HG02981 (cell line): ENCODE data around the gene EIF2S1.
"Not testable (repeated sequence)": the region's sequence is repeated elsewhere in the genome, so short reads cannot be mapped to it uniquely, and the experiment has no call there.

ENCODE experiments used
- ATAC-seq: cut with Tn5 transposase; IDR thresholded peaks from one replicate; pipeline ENCODE4 v1.9.1; 2021; ENCODE audit warnings: mild to moderate bottlenecking, moderate library complexity; ENCODE audit not compliant: unreplicated experiment

Gene EIF2S1

DNA sequence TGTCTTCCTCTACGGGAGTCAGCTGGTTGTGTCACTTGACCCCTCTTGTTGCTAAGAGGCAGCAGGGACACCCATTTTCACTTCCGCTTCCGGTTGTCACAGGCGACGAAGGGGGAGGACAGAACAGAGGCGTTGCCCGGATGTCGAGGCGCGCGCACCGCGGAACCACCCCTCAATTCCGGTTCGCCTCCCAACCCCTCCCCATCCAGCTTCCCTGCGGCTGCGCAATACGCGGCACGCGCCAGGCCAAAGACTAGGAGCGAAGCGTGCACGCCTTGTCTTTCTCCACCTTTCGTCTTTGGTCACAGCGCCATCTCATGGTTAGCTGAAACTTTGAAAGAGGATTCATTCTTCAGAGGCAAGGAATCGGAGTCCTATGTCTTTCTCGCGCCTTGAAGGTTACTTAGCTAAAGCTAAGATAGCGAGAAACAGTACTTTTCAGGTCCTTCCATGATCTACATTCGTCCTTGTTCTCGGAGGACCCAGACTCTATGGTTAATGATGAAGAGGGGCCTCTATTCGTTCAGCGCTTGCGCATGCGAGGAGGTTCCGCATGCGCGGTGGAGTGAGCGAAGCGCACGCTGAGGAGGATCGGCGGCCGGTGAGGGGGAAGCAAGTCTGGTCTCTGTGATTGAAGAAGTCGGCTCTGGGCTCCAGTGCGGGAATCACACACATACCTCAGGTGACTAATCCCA is at the start of gene EIF2S1, which contains the start of gene ATP6V1D:
Gene EIF2S1 (plus strand): TSS at position 554 of the 695 bp plus-strand sequence. CDS start 4,440 bp downstream, outside the sequence.
Gene ATP6V1D (minus strand): TSS at position 30 of the 695 bp plus-strand sequence. CDS start 106 bp downstream, outside the sequence.
- peak; percentile 91 for ATAC-seq

- no peak for ATAC-seq
Observed at GRCh38 chr14:67311868-67312267, 48.3 kb upstream of the EIF2S1 start.

DNA sequence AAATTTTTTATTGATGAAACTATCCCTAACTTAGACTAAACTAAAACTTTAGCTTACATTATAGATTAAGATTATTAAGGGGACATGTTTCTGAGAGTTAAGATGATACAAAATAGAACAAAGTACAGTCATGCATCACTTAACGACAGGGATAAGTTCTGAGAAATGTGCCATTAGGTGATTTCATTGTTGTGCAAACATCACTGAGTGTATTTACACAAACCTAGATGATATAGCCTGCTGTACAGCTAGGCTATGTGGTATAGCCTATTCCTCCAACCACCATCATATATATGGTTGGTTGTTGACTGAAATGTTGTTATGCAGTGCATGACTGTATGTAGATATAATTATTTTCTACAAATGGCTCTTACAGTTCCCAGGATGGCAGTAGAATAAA is 47.0 kb upstream of the EIF2S1 start:
- ATAC-seq: no peak

GRCh38 chr14:67317822-67318221 is 42.3 kb upstream of the EIF2S1 start:
- ATAC-seq: no peak

DNA sequence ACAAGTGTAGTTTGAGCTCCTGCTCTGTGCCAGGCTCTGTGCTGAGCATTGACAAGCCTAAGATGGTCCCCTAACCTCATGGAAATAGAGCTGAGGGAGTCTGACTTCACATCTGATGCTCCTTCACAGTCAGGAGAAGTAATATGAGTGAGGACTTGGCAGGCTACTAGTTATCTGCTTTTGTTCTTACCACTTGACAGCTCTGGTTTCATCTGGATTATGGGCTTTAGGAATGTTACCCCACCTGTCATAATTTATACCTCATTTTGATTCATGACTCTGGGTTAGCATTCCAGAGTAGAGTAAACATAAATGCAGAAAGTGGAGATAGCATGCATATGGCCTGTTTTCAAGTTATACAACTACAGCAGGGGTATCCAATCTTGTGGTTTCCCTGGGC is 41.0 kb upstream of the EIF2S1 start:
- no peak for ATAC-seq

DNA sequence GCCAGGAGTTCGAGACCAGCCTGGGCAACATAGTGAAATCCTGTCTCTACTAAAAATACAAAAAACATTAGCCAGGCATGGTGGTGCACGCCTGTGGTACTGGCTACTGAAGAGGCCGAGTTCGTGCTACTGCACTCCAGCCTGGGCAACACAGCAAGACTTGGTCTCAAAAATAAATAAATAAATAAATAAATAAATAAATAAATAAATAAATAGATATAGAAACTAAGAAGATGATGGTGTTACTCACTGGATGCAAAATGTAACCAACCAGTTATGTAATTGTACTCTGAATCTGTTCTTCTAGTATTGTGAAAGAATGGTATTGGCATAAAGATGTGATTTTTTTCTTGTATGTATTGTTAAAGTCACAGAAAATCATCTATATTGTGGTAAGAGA is 30.5 kb upstream of the EIF2S1 start:
- ATAC-seq: not testable (repeated sequence)

DNA sequence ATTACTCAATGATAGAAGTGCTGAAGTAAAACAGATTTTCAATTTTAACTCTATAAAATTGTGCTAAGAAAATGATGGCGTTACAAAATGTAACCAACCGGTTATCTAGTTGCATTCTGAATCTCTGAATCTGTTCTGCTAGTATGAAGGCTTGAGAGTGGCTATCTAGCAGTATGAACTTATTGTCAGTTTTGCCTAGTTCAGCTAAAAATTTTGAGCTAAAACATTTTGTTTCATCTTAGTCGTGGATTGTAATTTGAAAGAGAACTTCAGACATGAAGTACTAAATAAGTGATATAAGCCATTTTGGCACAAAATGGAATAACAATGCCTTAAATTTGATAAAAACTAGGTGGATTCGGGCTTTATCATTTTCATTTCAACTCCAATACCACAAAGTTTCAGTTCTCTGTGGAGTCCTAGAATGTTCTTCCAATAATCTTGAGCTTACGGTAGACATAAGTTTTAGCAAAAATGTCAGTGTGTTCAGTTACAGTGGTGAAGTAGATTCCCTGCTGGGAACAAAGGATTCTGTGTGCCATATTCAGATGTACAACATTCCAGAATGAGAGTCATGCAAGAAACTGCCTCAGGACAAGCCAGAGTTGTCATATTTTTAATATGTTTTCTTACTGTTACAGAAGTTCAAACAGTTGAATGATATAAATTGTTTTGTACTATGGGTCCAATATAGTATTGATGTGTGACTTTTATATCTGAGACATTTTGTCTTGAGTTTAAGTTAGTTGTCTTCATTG is 28.6 kb upstream of the EIF2S1 start:
- ATAC-seq: no peak

- ATAC-seq: no peak
Observed at GRCh38 chr14:67332468-67332867, 27.7 kb upstream of the EIF2S1 start.

DNA sequence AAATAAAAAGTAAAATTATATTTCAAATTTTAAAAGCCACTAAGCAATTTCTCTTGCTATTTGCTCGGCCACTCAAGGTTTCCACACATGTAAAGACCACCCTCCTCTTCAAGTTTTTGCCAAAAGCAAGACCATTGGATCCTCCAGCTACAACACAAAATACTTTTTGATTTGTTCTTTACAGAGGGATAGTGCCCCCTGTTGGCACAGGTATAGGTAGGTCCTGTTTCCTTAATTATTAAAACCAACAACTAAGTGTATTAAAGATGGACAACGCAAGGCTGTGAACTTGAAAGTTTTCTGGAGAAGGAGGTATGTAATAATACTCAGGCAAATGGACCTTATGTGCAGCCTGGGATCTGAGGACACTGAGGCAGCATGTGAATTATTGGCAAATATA is 24.3 kb upstream of the EIF2S1 start:
- ATAC-seq: no peak

- not testable (repeated sequence) for ATAC-seq
Observed at GRCh38 chr14:67341231-67341630, 18.9 kb upstream of the EIF2S1 start.

- ATAC-seq: no peak
Observed at GRCh38 chr14:67343601-67344230, 16.4 kb upstream of the EIF2S1 start.

GRCh38 chr14:67345583-67345982 is 14.5 kb upstream of the EIF2S1 start:
- no peak for ATAC-seq

GRCh38 chr14:67352055-67352454 is 8.1 kb upstream of the EIF2S1 start:
- no peak for ATAC-seq

GRCh38 chr14:67357186-67357968 is 2.8 kb upstream of the EIF2S1 start:
- no peak for ATAC-seq

DNA sequence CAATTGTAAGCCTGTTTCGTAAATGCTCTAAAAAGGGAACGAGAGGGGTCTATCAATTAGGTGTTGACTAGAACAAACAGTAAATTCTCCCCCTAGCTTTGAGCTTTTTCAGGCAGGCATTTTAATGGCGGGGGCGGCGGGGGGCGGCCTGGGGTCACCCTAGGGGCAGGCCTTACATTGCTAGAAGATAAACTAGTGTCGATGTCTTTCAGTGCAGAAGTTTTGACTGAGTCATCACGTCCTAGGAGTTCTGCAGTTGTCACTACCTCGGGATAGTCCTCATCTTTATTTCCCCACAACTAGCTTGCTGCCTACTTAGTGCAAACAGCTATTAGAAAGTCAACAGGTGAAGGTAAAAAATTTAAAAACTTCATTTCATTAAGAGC is 2.2 kb upstream of the EIF2S1 start:
- ATAC-seq: no peak

- ATAC-seq: no peak
Observed at GRCh38 chr14:67358924-67359774, 979 bp upstream of the EIF2S1 start.

- ATAC-seq: peak; percentile 18
Observed at GRCh38 chr14:67360470-67361206, 510 bp downstream of the EIF2S1 start.

DNA sequence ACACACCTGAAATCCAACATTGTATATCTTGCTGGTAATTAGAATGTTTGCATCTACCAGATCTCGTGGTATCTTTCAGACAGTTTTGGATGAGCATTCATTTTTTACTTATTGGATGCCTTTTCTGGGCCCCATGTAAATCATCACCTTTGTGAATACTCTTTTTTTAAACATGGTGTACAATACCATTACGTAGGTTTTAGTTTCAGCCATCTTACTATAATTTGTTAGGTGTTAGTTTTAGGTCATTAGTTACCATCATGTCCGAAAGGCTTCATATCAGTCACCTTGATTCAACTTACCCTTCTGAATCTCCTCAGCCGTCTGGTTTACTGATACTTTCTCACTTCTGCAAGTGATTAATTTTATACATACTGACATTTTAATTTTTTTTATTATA is 5.3 kb downstream of the EIF2S1 start:
- no peak for ATAC-seq

DNA sequence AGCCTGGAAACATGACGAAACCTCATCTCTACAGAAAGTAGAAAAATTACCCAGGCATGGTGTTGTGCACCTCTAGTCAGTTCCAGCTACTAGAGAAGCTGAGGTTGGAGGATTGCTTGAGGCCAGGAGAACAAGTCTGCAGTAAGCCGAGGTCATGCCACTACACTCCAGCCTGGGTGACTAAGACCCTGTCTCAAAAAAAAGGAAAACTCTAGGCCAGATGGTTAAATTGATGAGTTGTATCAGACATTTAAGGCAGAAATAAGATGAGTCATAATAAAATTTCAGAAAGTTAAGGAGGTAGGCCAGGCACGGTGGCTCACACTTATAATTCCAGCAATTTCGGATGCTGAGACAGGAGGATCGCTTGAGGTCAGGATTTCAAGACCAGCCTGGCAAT is 10.7 kb downstream of the EIF2S1 start:
- ATAC-seq: no peak
